ENCODE data around the gene SLC12A8.

- no peak for TF ChIP-seq CTCF (IDR thresholded peaks at IDR 0.05)
- no peak for TF ChIP-seq POLR2AphosphoS5 (IDR thresholded peaks at IDR 0.05)
Measured at GRCh38 chr3:125256675-125257074, 44.1 kb upstream of the SLC12A8 start.

All from stomach (tissue), 4 donors.